ENCODE measurements around the gene ADCY2. TPM values are rescaled to one million over a fixed set of nuclear protein-coding genes. Genes with fewer than 3 reads are reported as not detected.

Gene ADCY2
- total RNA-seq, 3 donors from 2014 or later, result 1.7 to 14.8 (median 2.2) TPM

GRCh38 chr5:7849681-7850394 lies 453.9 kb downstream of the ADCY2 start:
- intact Hi-C loops (cut with DNase I, micrococcal nuclease), result no loop called here
- Histone ChIP-seq H3K9me3 (no peaks in the 10 kb centered on the region), H3K4me3 (no peak overlapping the region), H3K36me3 (ENCODE audit: low read depth) (no peaks in the 10 kb centered on the region), H3K4me1 (ENCODE audit: low read depth) (peaks cover 3% of the 10 kb centered on the region)
- DNase-seq (peak in 2 of 3 donors; percentile 10 to 32), ATAC-seq (peak; percentile 37)
- TF ChIP-seq CTCF (IDR thresholded peaks at IDR 0.05), result no peak

GRCh38 chr5:7850395-7851239 lies 454.7 kb downstream of the ADCY2 start, which contains the start of gene CFAP90:
Gene CFAP90, minus strand, starts transcription at chr5:7851133. Its CDS starts 112 bp downstream, at chr5:7851021.
- DNase-seq (peak; percentile 32 to 61 (median 49)), ATAC-seq (peak; percentile 77)
- H3K9me3 ChIP-seq, result no peaks in the 10 kb centered on the region
- H3K36me3 ChIP-seq (ENCODE audit: low read depth), result no peaks in the 10 kb centered on the region
- intact Hi-C loops (cut with DNase I, micrococcal nuclease), result no loop called here
- no peak for TF ChIP-seq CTCF (IDR thresholded peaks at IDR 0.05)
- peaks cover 3% of the 10 kb centered on the region for H3K4me1 ChIP-seq (ENCODE audit: low read depth)
- no peak within 1 kb of the TSS for H3K4me3 ChIP-seq

GRCh38 chr5:7851240-7851592 lies 455.3 kb downstream of the ADCY2 start:
- no peak for TF ChIP-seq CTCF (IDR thresholded peaks at IDR 0.05)
- Histone ChIP-seq H3K9me3 (no peaks in the 10 kb centered on the region), H3K36me3 (ENCODE audit: low read depth) (no peaks in the 10 kb centered on the region), H3K4me3 (no peak overlapping the region), H3K4me1 (ENCODE audit: low read depth) (peaks cover 3% of the 10 kb centered on the region)
- ATAC-seq (peak; percentile 7), DNase-seq (no peak)
- intact Hi-C loops (cut with DNase I, micrococcal nuclease), result no loop called here

- TF ChIP-seq CTCF (IDR thresholded peaks at IDR 0.05), result no peak
- DNase-seq (no peak), ATAC-seq (no peak)
- H3K9me3 ChIP-seq, result no peaks in the 10 kb centered on the region
- no peaks in the 10 kb centered on the region for H3K36me3 ChIP-seq (ENCODE audit: low read depth)
- no peak overlapping the region for H3K4me3 ChIP-seq
- intact Hi-C loops (cut with DNase I, micrococcal nuclease), result no loop called here
- H3K4me1 ChIP-seq (ENCODE audit: low read depth), result peaks cover 3% of the 10 kb centered on the region
Observed at GRCh38 chr5:7851617-7852289, 455.8 kb downstream of the ADCY2 start.

GRCh38 chr5:7852542-7852941 lies 456.6 kb downstream of the ADCY2 start:
- H3K4me1 ChIP-seq (ENCODE audit: low read depth), result peaks cover 3% of the 10 kb centered on the region
- no peak for TF ChIP-seq CTCF (IDR thresholded peaks at IDR 0.05)
- DNase-seq, result no peak
- ATAC-seq, result no peak
- no peaks in the 10 kb centered on the region for H3K36me3 ChIP-seq (ENCODE audit: low read depth)
- intact Hi-C loops (cut with DNase I, micrococcal nuclease), result no loop called here
- no peaks in the 10 kb centered on the region for H3K9me3 ChIP-seq
- no peak overlapping the region for H3K4me3 ChIP-seq

Data from mucosa of descending colon (tissue), 3 donors.